ENCODE results near the gene NMNAT3. TPM values are rescaled to one million over a fixed set of nuclear protein-coding genes. Genes with fewer than 3 reads are reported as not detected.
"Not testable (repeated sequence)": the region's sequence is repeated elsewhere in the genome, so short reads cannot be mapped to it uniquely, and the experiment has no call there.

The NMNAT3 gene
- total RNA-seq, 2 donors from 2014 or later, result 4.5 to 4.6 TPM

DNA sequence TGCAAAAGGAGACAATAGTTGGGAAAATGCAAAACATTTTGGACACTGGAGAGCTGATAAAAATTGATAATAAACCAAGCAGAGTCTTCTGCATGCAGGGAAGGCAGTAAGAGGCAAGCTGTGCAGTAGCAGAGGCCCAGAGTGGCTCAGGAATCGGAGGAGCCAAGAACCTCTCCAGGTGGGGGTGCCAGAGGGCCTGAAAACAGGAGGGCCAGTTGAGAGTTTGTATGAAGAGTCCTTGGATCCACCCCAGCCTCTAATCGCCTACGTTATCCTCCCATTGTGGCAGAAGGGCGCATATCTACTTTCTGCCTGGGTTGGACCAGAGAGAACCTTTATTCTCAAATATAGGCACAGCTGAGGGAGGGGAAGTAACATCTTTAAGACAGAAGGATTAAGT is 89.3 kb downstream of the NMNAT3 start:
- peak; percentile 25 for DNase-seq
- H3K36me3 ChIP-seq, result no peaks in the 10 kb centered on the region
- TF ChIP-seq CTCF (IDR thresholded peaks at IDR 0.05), result no peak

DNA sequence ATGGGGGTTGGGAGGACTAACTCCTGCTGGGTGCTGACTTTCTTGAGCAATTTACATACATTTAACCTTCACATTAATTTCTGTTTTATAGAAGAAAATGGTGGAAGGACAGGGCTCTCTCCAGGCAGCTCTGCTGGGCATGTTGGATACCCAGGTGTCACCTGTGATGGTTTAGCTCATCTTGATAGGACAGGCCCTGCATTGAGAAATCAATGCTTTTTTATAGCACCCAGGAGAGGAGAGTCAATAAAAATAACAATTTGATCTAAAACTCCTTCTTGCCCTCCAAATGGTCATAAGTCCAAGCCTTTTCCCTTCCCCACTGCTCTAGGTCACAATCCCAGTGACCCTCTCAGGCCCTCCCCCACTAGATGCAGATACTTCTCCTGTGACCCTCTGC is 90.0 kb downstream of the NMNAT3 start:
- no peak overlapping the region for H3K27ac ChIP-seq
- no peak overlapping the region for H3K4me3 ChIP-seq
- intact Hi-C loops (cut with DNase I), result no loop called here
- TF ChIP-seq CTCF (IDR thresholded peaks at IDR 0.05), result no peak
- H3K9ac ChIP-seq (ENCODE audit: low read depth in 2 of 2, low read length in 2 of 2), result no peak overlapping the region
- no peak for DNase-seq
- no peaks in the 10 kb centered on the region for H3K4me1 ChIP-seq
- H3K36me3 ChIP-seq, result no peaks in the 10 kb centered on the region
- H3K27me3 ChIP-seq, result no peaks in the 10 kb centered on the region
- no peaks in the 10 kb centered on the region for H3K9me3 ChIP-seq

More for the DNA sequence above, 89.3 kb downstream of the NMNAT3 start:
- Histone ChIP-seq H3K27ac (no peak overlapping the region), H3K9ac (ENCODE audit: low read depth in 2 of 2, low read length in 2 of 2) (no peak overlapping the region), H3K27me3 (no peaks in the 10 kb centered on the region), H3K4me1 (no peaks in the 10 kb centered on the region), H3K9me3 (no peaks in the 10 kb centered on the region), H3K4me3 (no peak overlapping the region)
- intact Hi-C loops (cut with DNase I), result no loop called here

- no peak overlapping the region for H3K9ac ChIP-seq (ENCODE audit: low read depth in 2 of 2, low read length in 2 of 2)
- no peaks in the 10 kb centered on the region for H3K27me3 ChIP-seq
- H3K27ac ChIP-seq, result no peak overlapping the region
- intact Hi-C loops (cut with DNase I), result no loop called here
- no peaks in the 10 kb centered on the region for H3K4me1 ChIP-seq
- no peak for DNase-seq
- H3K36me3 ChIP-seq, result no peaks in the 10 kb centered on the region
- H3K9me3 ChIP-seq, result no peaks in the 10 kb centered on the region
- no peak for TF ChIP-seq CTCF (IDR thresholded peaks at IDR 0.05)
- H3K4me3 ChIP-seq, result no peak overlapping the region
Measured at GRCh38 chr3:139586420-139587017, 91.3 kb downstream of the NMNAT3 start.

GRCh38 chr3:139585820-139586219 is 92.0 kb downstream of the NMNAT3 start:
- Histone ChIP-seq H3K27ac (no peak overlapping the region), H3K36me3 (no peaks in the 10 kb centered on the region), H3K4me1 (no peaks in the 10 kb centered on the region), H3K4me3 (no peak overlapping the region), H3K9ac (ENCODE audit: low read depth in 2 of 2, low read length in 2 of 2) (no peak overlapping the region), H3K27me3 (no peaks in the 10 kb centered on the region), H3K9me3 (no peaks in the 10 kb centered on the region)
- TF ChIP-seq CTCF (IDR thresholded peaks at IDR 0.05), result no peak
- intact Hi-C loops (cut with DNase I), result no loop called here
- no peak for DNase-seq

DNA sequence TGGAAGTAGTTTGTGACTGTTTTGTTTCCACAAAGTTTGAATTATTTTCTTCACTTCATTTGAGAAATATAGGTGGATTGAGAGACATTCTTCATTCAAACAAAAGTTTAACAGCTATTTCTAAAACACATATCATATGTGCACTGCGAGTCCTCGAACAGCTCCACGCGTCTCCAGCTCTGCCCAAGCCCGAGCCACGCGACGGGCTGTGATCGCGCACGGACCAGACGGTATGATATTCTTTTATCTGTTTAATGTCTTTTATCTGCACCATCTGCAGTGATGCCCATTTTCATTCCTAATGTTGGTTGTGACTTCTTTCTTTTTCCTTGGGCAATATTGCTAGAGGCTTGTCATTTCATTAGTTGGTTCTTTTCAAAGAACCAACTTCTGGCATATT is 94.1 kb downstream of the NMNAT3 start:
- DNase-seq; H3K27ac ChIP-seq; H3K27me3 ChIP-seq; H3K36me3 ChIP-seq; intact Hi-C loops (cut with DNase I); H3K9ac ChIP-seq (ENCODE audit: low read depth in 2 of 2, low read length in 2 of 2); H3K4me1 ChIP-seq; H3K9me3 ChIP-seq; H3K4me3 ChIP-seq: not testable (repeated sequence)

DNA sequence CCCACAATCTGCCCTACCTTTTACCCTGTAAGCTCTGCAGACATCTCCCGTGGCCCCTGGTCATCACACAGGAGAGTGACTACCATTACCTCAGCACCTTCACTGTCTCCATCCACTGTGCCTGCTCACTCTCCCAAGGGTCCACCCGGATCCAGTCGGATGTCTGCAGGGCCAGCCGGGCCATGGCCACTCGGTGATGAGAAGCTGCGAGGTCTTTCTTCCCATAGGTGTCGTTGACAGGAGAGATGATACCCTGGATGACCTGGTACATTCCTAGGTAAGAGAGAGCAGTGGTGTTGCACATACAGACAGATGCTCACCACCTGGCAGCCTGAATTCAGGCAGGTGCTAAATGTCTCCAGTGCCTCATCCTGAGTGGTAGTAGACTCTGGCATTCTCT is 99.0 kb downstream of the NMNAT3 start:
- Histone ChIP-seq H3K9ac (ENCODE audit: low read depth in 2 of 2, low read length in 2 of 2) (no peak overlapping the region), H3K4me3 (no peak overlapping the region), H3K9me3 (no peaks in the 10 kb centered on the region), H3K27me3 (no peaks in the 10 kb centered on the region), H3K27ac (no peak overlapping the region), H3K4me1 (no peaks in the 10 kb centered on the region), H3K36me3 (no peaks in the 10 kb centered on the region)
- no peak for TF ChIP-seq CTCF (IDR thresholded peaks at IDR 0.05)
- intact Hi-C loops (cut with DNase I), result no loop called here
- DNase-seq, result no peak

All from colonic mucosa (tissue), 4 donors.